K562 (cell line): ENCODE measurements around the gene LCA5. TPM values are rescaled to one million over a fixed set of nuclear protein-coding genes. Genes with fewer than 3 reads are reported as not detected.

Experiments used
- ATAC-seq: fragments of 200-7000 bp; cut with Tn5 transposase; 3 replicates; pipeline ENCODE4 v1.9.1; 2020; ENCODE audit warnings: moderate library complexity
- BruUV-seq: library from RNA; stranded (reverse); fragments of 400-500 nt; replicated peaks from 2 replicates; lab custom pipeline; 2021; lab: Mats Ljungman, UMichigan
- CTCF ChIA-PET: fragments of 300-600 bp; formaldehyde crosslinking; extraction: SDS; loops from one replicate; lab custom pipeline; 2021; ENCODE audit warnings: low intra/inter-chr PET ratio; lab: Yijun Ruan, JAX
- POLR2A ChIA-PET: fragments of 300-600, 350-650 bp; sonication (Branson Sonifier 250); formaldehyde crosslinking; extraction: SDS; loops from one replicate; lab custom pipeline; 2021; ENCODE audit warnings: antibody characterized with exemption, inconsistent platforms; lab: Yijun Ruan, JAX
- DNase-seq, 4 experiments: peaks; one replicate each; pipeline versions ENCODE4 v3.0.0 to v3.0.0-alpha.2; 2011 to 2018; ENCODE audit warnings: low spot score in 3 of 4, mixed read lengths in 3 of 4; ENCODE audit errors: extremely low read depth in 1 of 4
- FAIRE-seq: peaks from 2 replicates; lab custom pipeline; 2011; peaks lifted over from hg19 to GRCh38; lab: Jason Lieb, UNC
- H2AFZ ChIP-seq: 2 replicates; pipeline ENCODE4 v1.6.0; 2011; ENCODE audit warnings: low read depth, low read length, control low read depth, inconsistent platforms
- H3K27ac ChIP-seq: fragments of 200-600 bp; 3 replicates; pipeline ENCODE4 v1.8.0; 2011; ENCODE audit warnings: low read depth, mild to moderate bottlenecking, control low read depth, inconsistent platforms, low read length, moderate library complexity, mixed read lengths; ENCODE audit errors: extremely low read depth
- H3K27me3 ChIP-seq, 2 experiments: fragments of 300-600 bp in 1 of 2; 2 replicates in 1 of 2; 3 replicates in 1 of 2; pipeline versions ENCODE4 v1.6.0 to v1.8.0; 2011; ENCODE audit warnings: inconsistent platforms in 2 of 2, low read length in 2 of 2, mild to moderate bottlenecking in 1 of 2, mixed read lengths in 1 of 2, moderate library complexity in 1 of 2; ENCODE audit not compliant: control insufficient read depth in 2 of 2, insufficient read depth in 2 of 2
- H3K36me3 ChIP-seq: fragments of 300-600 bp; 3 replicates; pipeline ENCODE4 v1.8.0; 2011; ENCODE audit warnings: mild to moderate bottlenecking, low read length, inconsistent platforms; ENCODE audit not compliant: control insufficient read depth, insufficient read depth
- H3K4me1 ChIP-seq, 2 experiments: fragments of 200-600 bp in 1 of 2; replicated peaks in 1 of 2; 2 replicates in 1 of 2; 3 replicates in 1 of 2; pipeline versions ENCODE4 v1.5.1 to v1.8.0; 2011; ENCODE audit warnings: inconsistent platforms in 2 of 2, low read length in 2 of 2, mild to moderate bottlenecking in 1 of 2, mixed read lengths in 1 of 2, moderate library complexity in 1 of 2; ENCODE audit not compliant: control insufficient read depth in 2 of 2, insufficient read depth in 2 of 2
- H3K4me2 ChIP-seq: 2 replicates; pipeline ENCODE4 v1.6.1; 2011; ENCODE audit warnings: low read length, control low read depth, inconsistent platforms, mixed read lengths; ENCODE audit not compliant: insufficient read depth
- H3K4me3 ChIP-seq: fragments of 200-600 bp; sonication (generic), shearing (Covaris generic); 2 replicates; pipeline ENCODE4 v1.5.1; 2016; ENCODE audit warnings: control low read depth, inconsistent platforms
- H3K79me2 ChIP-seq: fragments of 200-600 bp; 3 replicates; pipeline ENCODE4 v1.8.0; 2011; ENCODE audit warnings: low read length, inconsistent platforms; ENCODE audit not compliant: control insufficient read depth, insufficient read depth
- H3K9ac ChIP-seq, 2 experiments: 2 replicates each; pipeline versions ENCODE4 v1.6.0 to v1.6.1; 2011; ENCODE audit warnings: low read depth in 2 of 2, low read length in 2 of 2, control low read depth in 1 of 2, inconsistent platforms in 1 of 2, mild to moderate bottlenecking in 1 of 2, mixed read lengths in 1 of 2; ENCODE audit not compliant: insufficient read depth in 1 of 2
- H3K9me1 ChIP-seq: one replicate; pipeline ENCODE4 v1.6.0; 2011; ENCODE audit warnings: inconsistent platforms, mild to moderate bottlenecking, low read length, moderate library complexity; ENCODE audit not compliant: control insufficient read depth, insufficient read depth
- H3K9me3 ChIP-seq: replicated peaks from 2 replicates; pipeline ENCODE4 v1.5.1; 2011; ENCODE audit warnings: low read depth, low read length, inconsistent platforms; ENCODE audit not compliant: control insufficient read depth, insufficient read depth
- H4K20me1 ChIP-seq: replicated peaks from 2 replicates; pipeline ENCODE4 v1.6.1; 2011; ENCODE audit warnings: low read length, inconsistent platforms, mixed read lengths; ENCODE audit not compliant: control insufficient read depth, insufficient read depth
- CBX3 ChIP-seq, 2 experiments: IDR thresholded peaks; 1 replicate in 1 of 2; 2 replicates in 1 of 2; pipeline ENCODE4 v1.6.1; 2012; ENCODE audit warnings: inconsistent platforms in 2 of 2, low read length in 2 of 2, borderline replicate concordance in 1 of 2, control low read depth in 1 of 2
- CTCF ChIP-seq, 3 experiments: IDR thresholded peaks in 2 of 3; conservative IDR thresholded peaks in 1 of 3; 2 replicates each; pipeline ENCODE4 v1.5.1; 2011 to 2012; ENCODE audit warnings: low read length in 3 of 3, mild to moderate bottlenecking in 3 of 3, control low read depth in 2 of 3, improper control_type of control experiment in 1 of 3, inconsistent platforms in 1 of 3, low read depth in 1 of 3, mixed read lengths in 1 of 3, moderate library complexity in 1 of 3; ENCODE audit not compliant: insufficient read depth in 2 of 3
- HMG20A ChIP-seq: fragments of 450-650 bp; formaldehyde crosslinking; conservative IDR thresholded peaks from 2 replicates; pipeline ENCODE4 v1.4.0; 2020; ENCODE audit warnings: mild to moderate bottlenecking, mixed read lengths
- HNRNPUL1 ChIP-seq: fragments of 200-400 bp; formaldehyde crosslinking; IDR thresholded peaks from 2 replicates; pipeline ENCODE4 v1.6.1; 2017; ENCODE audit warnings: low read length
- KAT2B ChIP-seq: IDR thresholded peaks from one replicate; pipeline ENCODE4 v1.6.1; 2012; ENCODE audit warnings: low read depth, mild to moderate bottlenecking, control low read depth, inconsistent platforms, low read length, moderate library complexity
- MITF ChIP-seq: IDR thresholded peaks from 2 replicates; pipeline ENCODE4 v1.6.1; 2014; ENCODE audit warnings: antibody characterized with exemption
- NONO ChIP-seq, 2 experiments: fragments of 200-400 bp in 1 of 2; fragments of 450-650 bp in 1 of 2; formaldehyde crosslinking in 1 of 2; IDR thresholded peaks; 2 replicates each; pipeline ENCODE4 v1.6.1; 2017; ENCODE audit warnings: low read depth in 2 of 2, mild to moderate bottlenecking in 2 of 2, moderate library complexity in 2 of 2, low read length in 1 of 2
- SREBF1 ChIP-seq: fragments of 150-350 bp; IDR thresholded peaks from 2 replicates; pipeline ENCODE4 v1.6.1; 2014; ENCODE audit warnings: antibody characterized with exemption, low read depth, low read length, borderline replicate concordance
- STAT5B ChIP-seq: fragments of 250-450 bp; sonication (Bioruptor Pico); IDR thresholded peaks from 2 replicates; pipeline ENCODE4 v1.8.0; 2021; ENCODE audit warnings: mild to moderate bottlenecking, inconsistent platforms
- WHSC1 ChIP-seq: IDR thresholded peaks from one replicate; pipeline ENCODE4 v1.6.1; 2012; ENCODE audit warnings: low read length, control low read depth, inconsistent platforms
- ZNF197 ChIP-seq: fragments of 200-800 bp; sonication (Bioruptor generic); IDR thresholded peaks from 2 replicates; pipeline ENCODE4 v1.6.1; 2016; ENCODE audit warnings: low read depth, missing genetic modification characterization, missing compliant biosample characterization
- ZSCAN32 ChIP-seq: fragments of 450-650 bp; formaldehyde crosslinking; IDR thresholded peaks from 2 replicates; pipeline ENCODE4 v1.4.0; 2020; ENCODE audit warnings: mild to moderate bottlenecking, moderate library complexity
- WGBS: fragments of 100-300 bp; shearing (Covaris generic); methylation state at CpG from one replicate; pipeline ENCODE4 v1.1.6; 2016; ENCODE audit warnings: low coverage, mixed read lengths; ENCODE audit not compliant: insufficient coverage; ENCODE audit errors: missing lambda C conversion rate; 5-methylcytosine and 5-hydroxymethylcytosine counted together
- in situ Hi-C: fragments of 300-500 bp; cut with MboI; formaldehyde crosslinking; loops from 4 replicates; pipeline ENCODE4 v1.15.0; 2018; ENCODE audit warnings: inconsistent platforms, mixed read lengths
- intact Hi-C: fragments of 100-400 bp; cut with micrococcal nuclease; formaldehyde crosslinking; loops from 2 replicates; pipeline ENCODE4 v1.14.2; 2022
- polyA plus RNA-seq, 8 experiments: library from polyadenylated mRNA; depleted of rRNA in 4 of 8; stranded (reverse) in 5 of 8; unstranded in 3 of 8; fragments of >200 nt; fragmentation: Nextera tagmentation in 2 of 8; fragmentation: Illumina TruSeq in 1 of 8; extraction: Ambion mirVana in 2 of 8; extraction: Trizol in 1 of 8; gene quantifications; 2 replicates each; pipeline versions ENCODE4 v1.2.1 to v1.2.3, GENCODE V29; 2011 to 2014; ENCODE audit warnings: inconsistent platforms in 1 of 8, missing spikeins in 1 of 8
- total RNA-seq, 7 experiments: library from RNA; depleted of rRNA in 6 of 7; stranded (reverse); fragments of >200 nt in 6 of 7; fragmentation: Illumina TruSeq in 2 of 7; extraction: Trizol in 2 of 7; gene quantifications; 2 replicates each; pipeline versions ENCODE4 v1.2.1 to v1.2.3, GENCODE V29; 2011 to 2021; ENCODE audit warnings: low replicate concordance in 1 of 7
- TF ChIP-seq, protein P1 (sequence below): fragments of 250-450 bp; sonication (Bioruptor Pico); IDR thresholded peaks from 2 replicates; pipeline ENCODE4 v1.8.0; 2022; ENCODE audit warnings: inconsistent platforms, mild to moderate bottlenecking, moderate library complexity, borderline replicate concordance
- TF ChIP-seq, protein P2 (sequence below): IDR thresholded peaks from 2 replicates; pipeline ENCODE4 v1.6.1; 2011; ENCODE audit warnings: borderline replicate concordance, low read depth, mild to moderate bottlenecking, moderate library complexity, low read length; ENCODE audit not compliant: insufficient read depth, poor library complexity, severe bottlenecking

LCA5 gene
- total and polyA plus RNA-seq, 9 of the 15 experiments (the other 6 are each of a cell fraction or from before 2014, with no cell fraction given) = 1.0 to 3.4 (median 1.8) TPM

DNA sequence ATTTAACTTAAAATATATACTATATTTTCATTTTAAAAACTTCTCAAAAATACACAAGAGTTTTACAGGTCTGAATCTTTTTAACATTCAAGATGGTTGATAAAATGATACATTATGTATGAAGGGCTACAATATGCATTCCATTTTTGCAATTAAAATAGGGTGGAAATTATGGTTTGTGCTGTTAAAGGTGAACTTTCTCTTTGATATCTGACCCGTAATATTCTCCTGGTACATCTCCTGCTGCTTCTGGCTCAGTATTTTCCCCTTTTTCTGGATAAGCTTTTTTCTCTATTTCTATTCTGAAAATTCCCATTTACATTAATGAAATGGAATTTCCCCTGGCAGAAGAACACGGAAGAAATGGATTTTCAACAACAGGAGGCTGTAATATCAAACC is 27.4 kb upstream of the LCA5 start:
- Histone ChIP-seq H3K4me3 (no peak overlapping the region), H3K9ac (no peak overlapping the region), H3K36me3 (no peaks in the 10 kb centered on the region; the same call in 2 of the 3 replicates), H4K20me1 (no peaks in the 10 kb centered on the region), H3K4me2 (no peak overlapping the region), H2AFZ (no peak overlapping the region), H3K9me1 (no peaks in the 10 kb centered on the region), H3K79me2 (no peaks in the 10 kb centered on the region), H3K9me3 (no peaks in the 10 kb centered on the region; the same call in 1 of the 2 replicates), H3K27me3 (no peaks in the 10 kb centered on the region), H3K4me1 (no peaks in the 10 kb centered on the region), H3K27ac (no peak overlapping the region)
- intact Hi-C loops (no loop called here), in situ Hi-C loops (no loop called here)
- DNase-seq (no peak), FAIRE-seq (peak; percentile 11), ATAC-seq (no peak)
- ChIA-PET CTCF (no interaction called here), POLR2A (no interaction called here)
- no TSS peak for BruUV-seq
- WGBS = 89% methylated on average over 2 of the region's 2 CpGs
- TF ChIP-seq HNRNPUL1 (no peak), MITF (no peak), KAT2B (no peak), HMG20A (CRISPR knock-in tag) (no peak), NONO (IDR thresholded peaks at IDR 0.05; ENCODE audit: low read depth in 2 of 2, low read length in 1 of 2) (no peak), STAT5B (CRISPR knock-in tag) (no peak), SREBF1 (no peak), WHSC1 (no peak), ZSCAN32 (CRISPR knock-in tag) (no peak), CTCF (IDR thresholded peaks at IDR 0.05 in 2 of 3, conservative IDR thresholded peaks at IDR 0.05 in 1 of 3; ENCODE audit: insufficient read depth in 2 of 3, low read depth in 1 of 3, low read length in 3 of 3) (no peak), ZNF197 (CRISPR knock-in tag) (no peak), CBX3 (IDR thresholded peaks at IDR 0.05; ENCODE audit: borderline replicate concordance in 1 of 2, low read length in 2 of 2) (no peak)
- TF ChIP-seq, protein P1, sequence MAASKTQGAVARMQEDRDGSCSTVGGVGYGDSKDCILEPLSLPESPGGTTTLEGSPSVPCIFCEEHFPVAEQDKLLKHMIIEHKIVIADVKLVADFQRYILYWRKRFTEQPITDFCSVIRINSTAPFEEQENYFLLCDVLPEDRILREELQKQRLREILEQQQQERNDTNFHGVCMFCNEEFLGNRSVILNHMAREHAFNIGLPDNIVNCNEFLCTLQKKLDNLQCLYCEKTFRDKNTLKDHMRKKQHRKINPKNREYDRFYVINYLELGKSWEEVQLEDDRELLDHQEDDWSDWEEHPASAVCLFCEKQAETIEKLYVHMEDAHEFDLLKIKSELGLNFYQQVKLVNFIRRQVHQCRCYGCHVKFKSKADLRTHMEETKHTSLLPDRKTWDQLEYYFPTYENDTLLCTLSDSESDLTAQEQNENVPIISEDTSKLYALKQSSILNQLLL = no peak
- TF ChIP-seq, protein P2, sequence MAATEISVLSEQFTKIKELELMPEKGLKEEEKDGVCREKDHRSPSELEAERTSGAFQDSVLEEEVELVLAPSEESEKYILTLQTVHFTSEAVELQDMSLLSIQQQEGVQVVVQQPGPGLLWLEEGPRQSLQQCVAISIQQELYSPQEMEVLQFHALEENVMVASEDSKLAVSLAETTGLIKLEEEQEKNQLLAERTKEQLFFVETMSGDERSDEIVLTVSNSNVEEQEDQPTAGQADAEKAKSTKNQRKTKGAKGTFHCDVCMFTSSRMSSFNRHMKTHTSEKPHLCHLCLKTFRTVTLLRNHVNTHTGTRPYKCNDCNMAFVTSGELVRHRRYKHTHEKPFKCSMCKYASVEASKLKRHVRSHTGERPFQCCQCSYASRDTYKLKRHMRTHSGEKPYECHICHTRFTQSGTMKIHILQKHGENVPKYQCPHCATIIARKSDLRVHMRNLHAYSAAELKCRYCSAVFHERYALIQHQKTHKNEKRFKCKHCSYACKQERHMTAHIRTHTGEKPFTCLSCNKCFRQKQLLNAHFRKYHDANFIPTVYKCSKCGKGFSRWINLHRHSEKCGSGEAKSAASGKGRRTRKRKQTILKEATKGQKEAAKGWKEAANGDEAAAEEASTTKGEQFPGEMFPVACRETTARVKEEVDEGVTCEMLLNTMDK = no peak
